Measurements from ENCODE around the gene CHN1. TPM values are rescaled to one million over a fixed set of nuclear protein-coding genes. Genes with fewer than 3 reads are reported as not detected.

Gene CHN1
- total and polyA plus RNA-seq, 2 of the 8 experiments (the other 6 are each of a cell fraction or from before 2014, with no cell fraction given), result 54.0 to 65.7 TPM

DNA sequence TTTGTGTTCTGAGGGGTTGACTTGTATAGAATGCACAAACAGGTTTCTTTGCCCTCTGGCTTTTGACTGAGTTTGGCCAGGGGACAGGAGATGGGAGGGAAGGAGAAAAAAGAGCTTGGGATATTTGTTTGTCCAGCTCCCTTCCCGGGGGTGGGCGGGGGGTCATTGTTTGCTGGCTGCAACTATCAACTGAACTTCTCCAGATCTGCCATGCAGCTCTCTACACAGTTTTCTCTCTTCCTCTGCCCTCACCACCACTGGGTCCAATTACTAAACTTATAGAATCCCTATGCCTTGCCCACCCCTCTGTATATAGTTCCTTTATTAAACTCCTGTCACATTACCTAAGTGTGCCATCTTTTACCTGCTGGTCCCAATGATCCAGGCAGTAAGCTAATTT, 32.8 kb upstream of the CHN1 start (continued):
- TF ChIP-seq, protein P1, sequence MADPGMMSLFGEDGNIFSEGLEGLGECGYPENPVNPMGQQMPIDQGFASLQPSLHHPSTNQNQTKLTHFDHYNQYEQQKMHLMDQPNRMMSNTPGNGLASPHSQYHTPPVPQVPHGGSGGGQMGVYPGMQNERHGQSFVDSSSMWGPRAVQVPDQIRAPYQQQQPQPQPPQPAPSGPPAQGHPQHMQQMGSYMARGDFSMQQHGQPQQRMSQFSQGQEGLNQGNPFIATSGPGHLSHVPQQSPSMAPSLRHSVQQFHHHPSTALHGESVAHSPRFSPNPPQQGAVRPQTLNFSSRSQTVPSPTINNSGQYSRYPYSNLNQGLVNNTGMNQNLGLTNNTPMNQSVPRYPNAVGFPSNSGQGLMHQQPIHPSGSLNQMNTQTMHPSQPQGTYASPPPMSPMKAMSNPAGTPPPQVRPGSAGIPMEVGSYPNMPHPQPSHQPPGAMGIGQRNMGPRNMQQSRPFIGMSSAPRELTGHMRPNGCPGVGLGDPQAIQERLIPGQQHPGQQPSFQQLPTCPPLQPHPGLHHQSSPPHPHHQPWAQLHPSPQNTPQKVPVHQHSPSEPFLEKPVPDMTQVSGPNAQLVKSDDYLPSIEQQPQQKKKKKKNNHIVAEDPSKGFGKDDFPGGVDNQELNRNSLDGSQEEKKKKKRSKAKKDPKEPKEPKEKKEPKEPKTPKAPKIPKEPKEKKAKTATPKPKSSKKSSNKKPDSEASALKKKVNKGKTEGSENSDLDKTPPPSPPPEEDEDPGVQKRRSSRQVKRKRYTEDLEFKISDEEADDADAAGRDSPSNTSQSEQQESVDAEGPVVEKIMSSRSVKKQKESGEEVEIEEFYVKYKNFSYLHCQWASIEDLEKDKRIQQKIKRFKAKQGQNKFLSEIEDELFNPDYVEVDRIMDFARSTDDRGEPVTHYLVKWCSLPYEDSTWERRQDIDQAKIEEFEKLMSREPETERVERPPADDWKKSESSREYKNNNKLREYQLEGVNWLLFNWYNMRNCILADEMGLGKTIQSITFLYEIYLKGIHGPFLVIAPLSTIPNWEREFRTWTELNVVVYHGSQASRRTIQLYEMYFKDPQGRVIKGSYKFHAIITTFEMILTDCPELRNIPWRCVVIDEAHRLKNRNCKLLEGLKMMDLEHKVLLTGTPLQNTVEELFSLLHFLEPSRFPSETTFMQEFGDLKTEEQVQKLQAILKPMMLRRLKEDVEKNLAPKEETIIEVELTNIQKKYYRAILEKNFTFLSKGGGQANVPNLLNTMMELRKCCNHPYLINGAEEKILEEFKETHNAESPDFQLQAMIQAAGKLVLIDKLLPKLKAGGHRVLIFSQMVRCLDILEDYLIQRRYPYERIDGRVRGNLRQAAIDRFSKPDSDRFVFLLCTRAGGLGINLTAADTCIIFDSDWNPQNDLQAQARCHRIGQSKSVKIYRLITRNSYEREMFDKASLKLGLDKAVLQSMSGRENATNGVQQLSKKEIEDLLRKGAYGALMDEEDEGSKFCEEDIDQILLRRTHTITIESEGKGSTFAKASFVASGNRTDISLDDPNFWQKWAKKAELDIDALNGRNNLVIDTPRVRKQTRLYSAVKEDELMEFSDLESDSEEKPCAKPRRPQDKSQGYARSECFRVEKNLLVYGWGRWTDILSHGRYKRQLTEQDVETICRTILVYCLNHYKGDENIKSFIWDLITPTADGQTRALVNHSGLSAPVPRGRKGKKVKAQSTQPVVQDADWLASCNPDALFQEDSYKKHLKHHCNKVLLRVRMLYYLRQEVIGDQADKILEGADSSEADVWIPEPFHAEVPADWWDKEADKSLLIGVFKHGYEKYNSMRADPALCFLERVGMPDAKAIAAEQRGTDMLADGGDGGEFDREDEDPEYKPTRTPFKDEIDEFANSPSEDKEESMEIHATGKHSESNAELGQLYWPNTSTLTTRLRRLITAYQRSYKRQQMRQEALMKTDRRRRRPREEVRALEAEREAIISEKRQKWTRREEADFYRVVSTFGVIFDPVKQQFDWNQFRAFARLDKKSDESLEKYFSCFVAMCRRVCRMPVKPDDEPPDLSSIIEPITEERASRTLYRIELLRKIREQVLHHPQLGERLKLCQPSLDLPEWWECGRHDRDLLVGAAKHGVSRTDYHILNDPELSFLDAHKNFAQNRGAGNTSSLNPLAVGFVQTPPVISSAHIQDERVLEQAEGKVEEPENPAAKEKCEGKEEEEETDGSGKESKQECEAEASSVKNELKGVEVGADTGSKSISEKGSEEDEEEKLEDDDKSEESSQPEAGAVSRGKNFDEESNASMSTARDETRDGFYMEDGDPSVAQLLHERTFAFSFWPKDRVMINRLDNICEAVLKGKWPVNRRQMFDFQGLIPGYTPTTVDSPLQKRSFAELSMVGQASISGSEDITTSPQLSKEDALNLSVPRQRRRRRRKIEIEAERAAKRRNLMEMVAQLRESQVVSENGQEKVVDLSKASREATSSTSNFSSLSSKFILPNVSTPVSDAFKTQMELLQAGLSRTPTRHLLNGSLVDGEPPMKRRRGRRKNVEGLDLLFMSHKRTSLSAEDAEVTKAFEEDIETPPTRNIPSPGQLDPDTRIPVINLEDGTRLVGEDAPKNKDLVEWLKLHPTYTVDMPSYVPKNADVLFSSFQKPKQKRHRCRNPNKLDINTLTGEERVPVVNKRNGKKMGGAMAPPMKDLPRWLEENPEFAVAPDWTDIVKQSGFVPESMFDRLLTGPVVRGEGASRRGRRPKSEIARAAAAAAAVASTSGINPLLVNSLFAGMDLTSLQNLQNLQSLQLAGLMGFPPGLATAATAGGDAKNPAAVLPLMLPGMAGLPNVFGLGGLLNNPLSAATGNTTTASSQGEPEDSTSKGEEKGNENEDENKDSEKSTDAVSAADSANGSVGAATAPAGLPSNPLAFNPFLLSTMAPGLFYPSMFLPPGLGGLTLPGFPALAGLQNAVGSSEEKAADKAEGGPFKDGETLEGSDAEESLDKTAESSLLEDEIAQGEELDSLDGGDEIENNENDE (IDR thresholded peaks at IDR 0.05; ENCODE audit: insufficient replicate concordance, low read length), result no peak
- TF ChIP-seq KDM5A (IDR thresholded peaks at IDR 0.05; ENCODE audit: low read length), result no peak
- TF ChIP-seq SIN3A (conservative IDR thresholded peaks at IDR 0.05 in 1 of 2, IDR thresholded peaks at IDR 0.05 in 1 of 2; ENCODE audit: low read depth in 1 of 2, low read length in 2 of 2), result no peak
- no peak for TF ChIP-seq RNF2 (IDR thresholded peaks at IDR 0.05; ENCODE audit: borderline replicate concordance, low read depth, low read length, missing control alignments, poor library complexity, severe bottlenecking)
- TF ChIP-seq SRF (IDR thresholded peaks at IDR 0.05; ENCODE audit: low read depth, low read length), result no peak
- no peak for TF ChIP-seq CREB1 (IDR thresholded peaks at IDR 0.05)
- TF ChIP-seq NRF1 (IDR thresholded peaks at IDR 0.05; ENCODE audit: low read depth, low read length), result no peak

Data from H1 (cell line).